ENCODE results near the gene NUF2.

The NUF2 gene

DNA sequence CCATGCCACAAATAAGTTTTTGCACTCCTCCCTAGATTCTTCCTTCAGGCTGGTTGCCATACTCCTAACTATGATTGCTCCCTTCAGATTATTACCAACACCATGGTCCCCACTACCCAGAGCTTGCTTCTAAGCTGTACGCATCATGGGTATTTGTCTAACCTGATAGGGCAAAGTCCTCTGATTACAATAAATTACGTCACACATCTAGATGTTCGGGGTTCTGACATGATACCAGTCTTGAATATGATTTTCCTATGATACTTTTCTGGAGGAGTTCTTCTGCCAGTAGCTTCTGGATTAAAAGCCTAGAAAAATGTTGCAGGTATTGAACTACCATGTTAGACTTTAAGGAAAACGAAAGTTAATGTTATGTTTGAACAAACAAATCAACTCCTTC, 67.2 kb downstream of the NUF2 start:
- H3K27me3 ChIP-seq (ENCODE audit: insufficient read depth, low read length): no peaks in the 10 kb centered on the region
- no peaks in the 10 kb centered on the region for H3K36me3 ChIP-seq (ENCODE audit: insufficient read depth, low read length)
- no peak overlapping the region for H3K4me3 ChIP-seq (ENCODE audit: low read length)
- H2AFZ ChIP-seq (ENCODE audit: low read depth, low read length): no peak overlapping the region
- no peaks in the 10 kb centered on the region for H3K9me3 ChIP-seq (ENCODE audit: low read length)
- no peaks in the 10 kb centered on the region for H3K4me1 ChIP-seq (ENCODE audit: insufficient read depth, low read length)

DNA sequence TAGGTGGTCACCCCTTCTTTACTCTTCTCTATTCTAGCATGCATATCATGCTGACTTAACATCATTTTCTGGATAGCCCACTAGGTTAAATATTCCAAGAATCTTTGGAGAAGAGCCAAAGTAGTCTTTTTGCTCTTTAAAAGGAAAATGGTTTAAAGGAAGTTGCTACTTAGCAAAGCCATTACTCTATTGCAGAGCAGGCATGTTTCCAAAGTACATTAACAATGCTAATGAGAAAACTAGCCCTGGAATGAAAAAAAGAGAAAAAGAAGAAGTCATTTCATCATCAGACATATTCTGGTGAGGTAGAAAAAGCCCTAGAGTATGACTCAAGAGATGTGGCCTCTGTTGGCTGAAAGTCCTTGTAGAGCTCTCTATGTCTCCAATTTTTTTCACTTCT, 74.0 kb downstream of the NUF2 start:
- Histone ChIP-seq H3K9me3 (ENCODE audit: low read length) (no peaks in the 10 kb centered on the region), H3K27me3 (ENCODE audit: insufficient read depth, low read length) (peaks cover 2% of the 10 kb centered on the region), H3K36me3 (ENCODE audit: insufficient read depth, low read length) (no peaks in the 10 kb centered on the region), H3K4me1 (ENCODE audit: insufficient read depth, low read length) (peaks cover 12% of the 10 kb centered on the region), H2AFZ (ENCODE audit: low read depth, low read length) (no peak overlapping the region), H3K4me3 (ENCODE audit: low read length) (no peak overlapping the region)

DNA sequence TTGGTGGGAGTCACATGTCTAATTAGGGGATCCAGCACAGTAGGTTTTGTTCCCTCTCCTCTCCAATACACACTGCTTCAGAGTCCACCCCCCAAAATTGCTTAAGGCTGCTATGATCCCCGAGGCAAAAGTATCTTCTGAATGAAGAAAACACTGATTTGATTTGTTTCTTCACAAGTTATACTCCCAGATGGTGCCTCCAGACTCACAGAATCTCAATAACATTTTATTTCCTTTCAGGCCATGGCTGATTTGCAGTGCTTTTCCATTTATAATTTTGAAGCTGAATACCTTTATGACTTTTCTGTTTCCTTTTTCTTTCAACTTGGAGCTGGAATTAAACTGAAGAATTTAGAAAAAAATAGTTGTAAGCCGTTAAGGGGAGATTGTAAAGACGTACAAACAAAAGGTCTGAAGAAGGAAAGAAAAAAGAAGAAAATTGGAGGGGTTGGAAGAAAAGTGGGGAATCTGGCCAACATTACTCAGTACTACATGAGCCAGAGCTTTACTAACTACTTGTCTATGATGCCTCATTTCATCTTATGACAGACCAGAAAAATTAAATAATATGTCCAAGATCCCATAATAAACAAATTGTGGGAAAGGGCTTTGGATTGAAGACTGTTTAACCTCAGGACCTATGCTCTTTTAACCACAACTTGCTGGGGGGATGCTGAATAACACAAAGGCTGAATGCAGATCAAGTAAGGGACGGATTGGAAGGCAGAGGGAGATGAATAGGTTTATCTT, 75.9 kb downstream of the NUF2 start:
- Histone ChIP-seq H3K36me3 (ENCODE audit: insufficient read depth, low read length) (no peaks in the 10 kb centered on the region), H3K27me3 (ENCODE audit: insufficient read depth, low read length) (peaks cover 2% of the 10 kb centered on the region), H3K4me3 (ENCODE audit: low read length) (no peak overlapping the region), H3K4me1 (ENCODE audit: insufficient read depth, low read length) (peaks cover 12% of the 10 kb centered on the region), H2AFZ (ENCODE audit: low read depth, low read length) (no peak overlapping the region), H3K9me3 (ENCODE audit: low read length) (no peaks in the 10 kb centered on the region)

DNA sequence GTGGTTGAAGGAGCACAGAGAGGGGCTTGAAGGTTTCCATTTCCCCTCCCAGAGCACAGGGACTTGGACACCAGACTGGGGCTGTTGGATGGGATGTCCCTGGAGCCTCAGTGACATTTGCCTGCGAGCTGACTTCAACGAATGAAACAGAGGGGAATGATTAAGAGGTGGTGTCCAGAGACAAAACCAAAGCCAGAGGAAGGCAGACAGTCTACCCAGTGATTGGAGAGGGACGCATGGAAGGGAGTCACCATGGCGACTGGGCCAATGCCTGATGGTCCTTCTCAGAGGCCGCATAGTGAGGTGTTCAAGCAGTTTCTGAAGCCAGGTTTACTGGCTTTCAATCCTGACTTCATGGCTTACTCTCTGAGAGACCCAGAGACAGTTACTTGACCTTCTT, 77.2 kb downstream of the NUF2 start:
- H3K4me3 ChIP-seq (ENCODE audit: low read length): no peak overlapping the region
- no peak overlapping the region for H2AFZ ChIP-seq (ENCODE audit: low read depth, low read length)
- no peaks in the 10 kb centered on the region for H3K9me3 ChIP-seq (ENCODE audit: low read length)
- H3K36me3 ChIP-seq (ENCODE audit: insufficient read depth, low read length): no peaks in the 10 kb centered on the region
- peaks cover 12% of the 10 kb centered on the region for H3K4me1 ChIP-seq (ENCODE audit: insufficient read depth, low read length)
- H3K27me3 ChIP-seq (ENCODE audit: insufficient read depth, low read length): peaks cover 2% of the 10 kb centered on the region

DNA sequence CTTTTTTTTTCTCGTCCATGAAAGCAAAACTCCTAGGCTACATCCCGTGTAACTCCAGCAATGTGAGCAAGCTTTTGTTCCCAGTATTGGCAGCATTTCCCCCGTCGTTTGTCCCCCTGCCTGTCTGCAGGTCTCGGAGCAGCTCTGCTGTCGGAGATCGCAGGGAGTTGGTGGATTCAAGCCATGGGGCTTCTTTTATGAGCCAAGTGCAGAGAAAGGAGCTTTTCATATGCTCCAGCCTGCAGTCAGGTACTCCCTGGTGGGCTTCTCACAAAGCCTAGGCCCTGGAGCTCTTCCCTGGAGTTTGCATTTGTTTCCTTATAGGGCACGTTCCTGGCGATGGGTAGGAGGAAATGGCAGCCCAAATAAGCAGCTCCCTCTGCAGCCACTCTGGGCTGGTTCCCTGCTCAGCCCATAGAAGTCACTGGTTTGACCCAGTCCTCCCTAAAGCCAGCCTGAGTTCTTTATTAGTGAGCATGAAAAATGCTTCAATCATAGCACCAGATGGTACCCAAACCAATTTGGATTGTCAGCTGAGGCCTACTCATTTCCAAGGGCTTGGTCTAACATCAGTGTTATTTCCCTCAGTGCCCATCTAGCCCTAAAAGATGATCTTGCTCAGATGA, 78.3 kb downstream of the NUF2 start:
- Histone ChIP-seq H3K9me3 (ENCODE audit: low read length) (no peaks in the 10 kb centered on the region), H3K27me3 (ENCODE audit: insufficient read depth, low read length) (peaks cover 2% of the 10 kb centered on the region), H3K4me3 (ENCODE audit: low read length) (peak overlapping the region; percentile 23), H3K36me3 (ENCODE audit: insufficient read depth, low read length) (no peaks in the 10 kb centered on the region), H2AFZ (ENCODE audit: low read depth, low read length) (peak overlapping the region; percentile 60), H3K4me1 (ENCODE audit: insufficient read depth, low read length) (peaks cover 12% of the 10 kb centered on the region)

DNA sequence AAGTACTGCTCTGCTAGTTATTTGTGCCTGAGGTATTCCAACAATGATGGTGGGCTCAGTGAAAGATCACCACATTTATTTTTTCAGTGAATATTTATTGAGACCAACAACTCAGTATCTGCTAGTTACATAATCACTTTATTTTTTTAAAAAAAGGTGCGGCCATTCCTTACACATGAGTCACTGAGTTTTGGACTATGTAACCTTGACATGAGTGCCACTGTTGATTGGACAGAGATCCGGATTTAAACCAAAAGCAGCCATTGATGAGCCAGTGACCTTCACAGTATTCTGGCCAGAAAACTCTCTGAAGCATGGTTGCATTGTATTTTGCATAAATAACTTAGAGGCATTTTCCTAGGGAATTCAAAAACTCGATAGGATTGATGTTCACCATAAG, 79.5 kb downstream of the NUF2 start:
- Histone ChIP-seq H3K9me3 (ENCODE audit: low read length) (no peaks in the 10 kb centered on the region), H2AFZ (ENCODE audit: low read depth, low read length) (no peak overlapping the region), H3K36me3 (ENCODE audit: insufficient read depth, low read length) (no peaks in the 10 kb centered on the region), H3K27me3 (ENCODE audit: insufficient read depth, low read length) (peaks cover 2% of the 10 kb centered on the region), H3K4me1 (ENCODE audit: insufficient read depth, low read length) (peaks cover 12% of the 10 kb centered on the region), H3K4me3 (ENCODE audit: low read length) (no peak overlapping the region)
